Caki2 (cell line): ENCODE data around the gene CDX1. TPM values are rescaled to one million over a fixed set of nuclear protein-coding genes. Genes with fewer than 3 reads are reported as not detected.
A peak's percentile ranks its signal among the peaks of the same experiment; 100 is the strongest.

ENCODE experiments used
- DNase-seq: peaks from one replicate; pipeline ENCODE4 v3.0.0-alpha.2; 2015; ENCODE audit warnings: low read depth
- in situ Hi-C: cut with HindIII; loops from 2 replicates; pipeline ENCODE4 v1.10.0; 2016; ENCODE audit warnings: low sequenced_read_pairs, low pct_unique_long_range_greater_than_20kb, mixed read lengths
- total RNA-seq: library from RNA; depleted of rRNA; stranded (reverse); fragments of >200 nt; shearing (Covaris generic); gene quantifications from 2 replicates; pipeline ENCODE4 v1.2.3, GENCODE V29; 2014; ENCODE audit warnings: low replicate concordance

CDX1 gene
- total RNA-seq, 1 experiment from 2014 or later = not detected

DNA sequence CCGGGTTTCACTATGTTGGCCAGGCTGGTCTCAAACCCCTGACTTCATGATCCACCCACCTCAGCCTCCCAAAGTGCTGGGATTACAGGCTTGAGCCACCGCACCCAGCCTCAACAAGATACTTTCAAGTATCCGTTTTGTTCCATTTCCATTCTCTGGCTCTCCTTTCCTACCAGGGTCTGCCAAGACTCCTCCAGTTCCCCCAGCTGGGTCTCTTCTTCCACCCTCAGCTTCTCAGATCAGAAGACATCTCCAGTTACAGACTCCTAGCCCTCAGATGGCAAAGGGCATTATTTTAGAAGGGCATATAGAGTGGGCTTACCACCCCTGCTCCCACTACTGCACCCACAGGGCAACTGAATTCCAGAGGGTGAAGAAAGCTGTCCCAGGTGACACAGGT, 9.4 kb upstream of the CDX1 start:
- no peak for DNase-seq
- in situ Hi-C loops = no loop called here

DNA sequence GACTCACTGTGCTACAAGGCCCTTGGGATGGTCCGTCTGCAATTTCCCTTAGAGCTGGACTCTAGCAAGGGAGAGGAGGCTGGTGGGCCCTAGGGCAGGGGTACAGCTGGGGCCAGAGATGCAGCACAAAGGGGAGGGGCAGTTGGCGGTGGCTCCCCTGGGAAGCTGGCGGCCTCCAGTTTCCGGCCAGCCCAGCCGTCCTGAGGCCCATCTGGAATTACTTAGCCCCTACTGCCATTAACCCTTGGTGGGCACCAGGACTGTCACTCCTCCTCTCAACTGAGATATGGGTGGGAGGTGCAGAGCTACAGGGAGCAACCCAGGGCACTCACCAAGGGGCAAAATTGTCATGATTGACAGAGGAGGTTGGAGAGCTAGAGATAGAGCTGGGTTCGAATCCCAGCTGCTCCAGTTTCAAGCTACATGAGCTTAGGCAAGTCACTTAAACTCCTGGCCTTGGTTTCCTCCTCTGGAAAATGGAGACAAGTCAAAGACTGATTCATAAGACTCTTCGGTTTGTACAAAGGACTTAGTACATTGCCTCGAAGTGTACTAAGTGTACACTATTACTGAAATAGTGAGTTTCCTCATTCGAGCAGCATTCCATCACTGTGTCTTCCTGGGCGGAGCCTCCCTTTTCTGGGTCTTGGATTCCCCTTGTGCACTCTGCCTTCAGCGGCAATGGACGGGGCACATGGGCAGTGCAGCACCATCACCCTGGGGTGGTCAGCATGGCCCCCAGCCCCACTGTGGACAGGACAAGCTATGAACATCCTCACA, 8.2 kb upstream of the CDX1 start:
- no peak for DNase-seq
- in situ Hi-C loops = no loop called here

DNA sequence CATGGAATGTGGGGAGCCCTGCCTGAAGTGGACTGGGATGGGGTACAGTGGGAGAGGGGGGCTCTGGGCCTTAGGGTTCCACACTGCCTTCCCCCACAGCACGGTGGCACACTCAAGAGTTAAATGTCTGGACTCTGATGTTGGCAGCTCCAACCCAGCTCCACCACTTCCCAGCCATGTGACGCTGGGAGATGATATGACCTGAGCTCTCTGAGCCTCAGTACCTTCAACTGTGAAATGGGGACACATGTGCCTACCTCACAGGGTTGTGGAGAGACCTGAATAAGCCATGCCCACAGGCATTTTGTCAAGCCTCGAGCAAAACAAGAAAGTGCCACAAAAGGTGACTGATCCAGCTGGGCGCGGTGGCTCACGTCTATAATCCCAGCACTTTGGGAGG, 7.5 kb upstream of the CDX1 start:
- no peak for DNase-seq
- in situ Hi-C loops = no loop called here

DNA sequence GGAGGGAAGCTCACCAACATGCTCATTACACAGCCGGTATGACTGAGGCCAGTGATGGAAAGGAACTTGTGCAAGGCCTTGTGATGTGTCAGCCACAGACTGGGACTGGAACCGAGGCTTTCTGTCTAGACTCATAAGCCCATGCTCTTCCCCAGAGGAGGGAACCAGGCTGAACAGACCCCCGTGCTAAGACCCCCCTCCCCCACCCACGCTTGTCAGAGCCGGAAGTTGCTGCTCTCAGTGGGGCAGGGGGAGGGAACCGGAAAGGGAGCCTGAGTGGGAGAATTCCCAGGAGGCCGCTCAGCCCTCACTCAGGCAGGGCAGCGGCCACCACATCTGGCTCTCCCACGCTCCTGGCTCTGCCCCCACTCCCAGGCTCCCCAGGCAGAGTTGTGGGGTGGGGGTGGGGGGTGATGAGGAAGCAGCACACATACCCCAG, 6.8 kb upstream of the CDX1 start:
- in situ Hi-C loops = no loop called here

DNA sequence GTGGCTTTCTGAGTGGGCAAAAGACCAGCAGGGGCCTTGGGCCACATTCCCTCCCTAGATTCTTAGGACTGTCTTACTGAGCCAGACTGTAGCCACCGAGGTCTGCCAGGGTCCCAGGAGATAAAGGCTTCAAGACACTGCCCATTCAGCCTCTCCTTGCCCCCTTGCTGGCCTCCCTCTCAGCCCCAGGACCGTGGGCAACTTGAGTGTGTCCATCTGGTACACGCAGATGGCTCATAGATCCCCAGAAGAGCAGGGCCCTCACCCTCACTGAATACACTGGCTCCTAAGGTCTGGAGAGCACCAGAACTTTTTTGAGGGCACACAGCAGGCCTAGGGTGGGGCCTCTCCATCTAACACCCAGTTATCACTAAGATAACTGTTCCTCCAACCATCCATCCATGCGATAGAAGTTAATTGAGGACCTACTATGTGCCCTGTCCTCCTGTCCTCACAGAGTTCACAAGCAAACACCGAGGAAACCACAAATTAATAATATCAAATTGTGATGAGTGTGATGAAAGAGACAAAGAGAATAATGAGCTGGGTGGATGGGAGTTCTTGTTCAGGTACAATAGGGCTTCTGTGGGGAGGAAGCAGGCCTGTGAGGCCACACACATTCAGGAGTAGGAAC, 6.0 kb upstream of the CDX1 start:
- DNase-seq = no peak
- in situ Hi-C loops = no loop called here

More for the DNA sequence above, 6.8 kb upstream of the CDX1 start:
- no peak for DNase-seq

DNA sequence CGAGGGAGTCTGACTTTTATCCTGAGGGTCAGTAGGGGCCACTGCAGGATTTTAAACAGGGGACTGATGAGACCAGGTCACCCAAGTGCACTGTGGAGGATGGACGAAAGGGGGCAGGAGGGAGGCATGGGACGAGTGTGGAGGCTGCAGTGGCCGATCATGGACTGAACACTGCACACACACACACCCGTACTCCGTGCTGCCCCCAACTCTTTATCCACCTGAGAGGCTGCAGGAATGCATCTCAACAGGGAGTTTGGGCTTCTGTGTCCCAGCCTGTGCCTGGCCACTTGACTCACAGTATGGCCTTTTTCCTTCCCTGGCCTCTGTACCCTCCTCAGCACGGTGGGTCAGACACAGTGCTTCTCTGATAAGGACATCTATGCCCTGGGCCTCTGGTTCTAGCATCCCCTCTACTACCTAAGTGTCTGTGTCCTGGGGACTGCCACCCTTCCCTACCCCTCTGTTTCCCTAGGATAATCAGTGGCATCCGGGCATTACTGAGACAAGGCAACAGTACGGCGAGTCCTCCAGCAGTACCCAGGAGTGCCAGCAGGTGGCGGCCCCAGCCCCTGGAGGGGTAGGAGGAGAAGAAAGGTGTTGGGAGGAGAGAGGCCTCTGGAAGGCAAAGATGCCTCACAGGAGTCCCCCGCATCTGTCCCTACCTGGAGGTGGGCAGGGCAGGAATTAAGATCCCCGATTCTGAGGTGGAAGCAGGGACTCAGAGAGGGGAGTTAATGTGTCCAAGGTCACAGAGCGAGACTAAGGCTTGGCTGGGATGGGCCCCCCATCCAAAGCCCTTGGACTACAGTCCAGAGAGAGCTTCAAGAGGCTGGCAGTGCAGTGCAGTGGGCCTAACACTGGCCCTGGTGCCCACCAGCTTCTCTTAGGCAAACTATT, 5.1 kb upstream of the CDX1 start:
- in situ Hi-C loops = no loop called here
- peak; percentile 60 for DNase-seq

DNA sequence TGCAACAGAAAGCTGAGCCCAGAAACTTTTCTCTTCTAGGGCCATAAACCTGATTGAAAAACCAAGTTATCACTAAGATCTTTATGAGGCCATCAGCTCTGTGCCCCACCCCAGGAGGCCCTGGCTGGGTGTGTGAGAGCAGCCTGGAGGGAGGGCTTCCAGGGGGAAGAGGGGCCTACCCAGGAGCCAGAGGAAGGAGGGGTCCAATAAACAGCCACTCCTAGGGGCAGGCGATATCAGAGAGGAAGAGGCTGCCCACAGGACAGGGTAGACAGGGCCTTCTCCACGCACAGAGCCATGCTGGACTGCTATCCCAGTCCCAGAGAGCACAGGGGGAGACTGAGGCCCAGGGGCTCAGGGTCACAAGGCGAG, 4.5 kb upstream of the CDX1 start:
- in situ Hi-C loops = no loop called here
- DNase-seq = no peak

DNA sequence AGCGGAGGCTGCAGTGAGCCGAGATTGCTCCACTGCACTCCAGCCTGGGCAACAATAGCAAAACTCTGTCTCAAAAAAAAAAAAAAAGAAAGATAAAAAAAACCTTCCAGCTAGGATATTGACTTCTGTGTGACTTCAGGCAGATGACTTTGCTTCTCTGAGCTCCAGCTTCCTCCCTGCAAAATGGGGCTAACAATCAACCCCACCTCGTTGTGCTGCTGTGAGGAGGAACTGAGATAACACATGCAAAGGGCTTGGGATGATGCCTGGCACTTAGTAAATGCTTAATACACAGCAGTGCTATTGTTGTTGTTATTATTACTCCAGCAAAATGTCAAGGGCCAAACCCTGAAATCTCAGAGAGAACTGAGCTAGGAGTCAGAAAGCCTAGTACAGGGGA, 3.5 kb upstream of the CDX1 start:
- in situ Hi-C loops = no loop called here

DNA sequence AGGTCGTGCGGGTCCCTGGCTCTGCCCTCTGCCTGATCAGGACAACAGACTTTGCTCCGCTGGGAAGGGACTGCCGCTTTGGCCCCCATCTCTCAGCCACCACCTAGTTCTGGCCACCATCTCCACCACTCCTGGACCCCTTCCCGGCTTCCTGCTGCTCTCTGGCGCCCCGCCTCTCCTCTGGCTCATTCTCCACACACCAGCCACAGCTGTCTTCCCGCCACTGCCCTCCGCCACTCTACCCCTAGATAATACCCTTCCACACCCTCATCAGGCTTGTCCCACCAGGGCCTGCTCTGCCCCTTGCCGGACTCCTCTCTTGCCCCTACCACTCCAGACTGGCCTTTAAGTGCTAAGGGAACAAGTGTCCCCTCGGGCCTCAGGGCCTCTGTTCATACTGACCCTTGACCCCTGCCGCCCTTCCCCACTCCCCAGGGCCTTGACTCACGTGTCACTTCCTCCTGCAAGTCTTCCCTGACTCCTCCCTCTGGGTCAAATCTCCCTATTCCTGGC, 3.0 kb upstream of the CDX1 start:
- no peak for DNase-seq
- in situ Hi-C loops = no loop called here

More for the DNA sequence above, 3.5 kb upstream of the CDX1 start:
- DNase-seq = no peak

DNA sequence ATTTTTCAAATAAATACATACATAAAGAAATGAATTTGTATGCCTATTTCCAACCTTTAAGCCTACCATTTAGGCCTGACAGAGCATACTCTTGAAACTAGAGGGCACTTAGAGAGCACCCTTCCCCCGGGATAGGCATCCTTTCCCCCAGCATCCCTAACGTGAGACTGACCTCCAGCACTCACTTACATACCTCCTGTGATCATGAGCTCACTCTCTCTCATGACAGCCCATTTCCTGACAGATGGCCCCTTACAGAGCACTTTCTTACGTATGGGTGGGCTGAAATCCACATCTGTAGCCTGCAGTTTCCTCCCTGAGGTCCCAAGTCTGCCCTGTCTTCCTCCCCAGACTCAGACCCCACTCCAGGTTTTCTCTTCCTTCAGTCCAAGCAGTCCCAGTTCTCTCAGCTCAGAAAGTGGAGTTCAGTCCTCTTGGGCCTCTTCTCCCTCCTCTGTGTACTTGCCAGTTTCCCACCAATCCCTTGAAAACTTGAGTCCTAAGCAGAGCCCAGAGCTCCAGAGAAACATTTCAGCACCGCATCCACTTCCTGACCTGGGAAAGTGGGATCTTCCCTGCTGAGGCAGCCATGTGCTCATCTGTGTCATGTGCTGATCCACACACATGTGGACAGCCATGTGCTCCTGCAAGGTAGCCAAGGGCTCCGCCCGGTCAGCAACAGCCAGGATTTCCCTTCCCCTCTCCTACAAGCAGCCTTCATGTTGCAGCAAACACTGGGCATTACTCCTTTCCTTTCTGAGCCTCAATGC, 2.2 kb upstream of the CDX1 start:
- in situ Hi-C loops = no loop called here
- DNase-seq = no peak

DNA sequence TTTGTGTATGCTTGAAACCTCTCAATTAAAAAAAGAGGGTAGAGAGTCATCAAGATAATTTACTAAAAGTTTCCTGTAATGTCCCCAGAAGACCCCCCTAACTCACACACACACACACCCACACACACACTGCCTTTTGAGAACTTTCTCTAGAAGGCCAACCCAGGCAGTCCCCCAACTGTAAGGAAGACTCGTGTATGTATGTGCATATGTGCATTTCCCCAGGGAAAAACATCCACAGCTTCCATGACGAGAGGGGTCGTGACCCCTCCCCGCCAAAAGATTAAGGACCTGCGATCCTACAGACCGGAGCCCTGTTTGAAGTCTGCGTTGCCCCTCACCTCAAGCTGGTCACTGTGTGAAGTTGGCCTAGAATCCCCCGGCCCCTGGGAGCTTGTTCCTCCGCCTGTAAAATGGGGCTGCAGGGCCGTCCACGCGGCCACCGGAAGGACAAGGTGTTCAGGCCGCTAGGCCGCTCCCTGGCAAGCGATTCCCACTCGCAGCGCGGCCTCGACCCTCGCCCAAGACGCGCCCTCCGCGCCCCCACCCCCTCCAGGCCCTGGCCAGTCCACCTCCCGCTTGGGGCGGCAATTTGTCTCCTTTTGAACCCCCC, 435 bp upstream of the CDX1 start:
- in situ Hi-C loops = no loop called here
- DNase-seq = no peak

DNA sequence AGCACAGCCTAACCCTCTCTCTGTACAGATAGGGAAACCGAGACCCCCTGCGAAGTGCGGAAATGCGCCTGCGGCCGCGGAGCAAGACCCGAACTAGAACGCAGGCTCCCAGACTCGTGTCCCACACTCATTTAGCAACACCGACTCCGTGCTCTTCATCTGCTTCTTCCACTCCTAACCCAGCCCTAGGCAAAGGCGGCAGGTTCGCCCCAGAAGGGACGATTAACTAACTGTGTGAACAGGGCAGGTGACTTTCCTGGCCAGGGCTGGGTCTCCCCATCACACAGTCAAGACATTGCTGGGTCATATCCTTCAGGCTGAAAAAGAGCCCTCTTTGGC, 903 bp downstream of the CDX1 start:
- DNase-seq = no peak
- in situ Hi-C loops = no loop called here

DNA sequence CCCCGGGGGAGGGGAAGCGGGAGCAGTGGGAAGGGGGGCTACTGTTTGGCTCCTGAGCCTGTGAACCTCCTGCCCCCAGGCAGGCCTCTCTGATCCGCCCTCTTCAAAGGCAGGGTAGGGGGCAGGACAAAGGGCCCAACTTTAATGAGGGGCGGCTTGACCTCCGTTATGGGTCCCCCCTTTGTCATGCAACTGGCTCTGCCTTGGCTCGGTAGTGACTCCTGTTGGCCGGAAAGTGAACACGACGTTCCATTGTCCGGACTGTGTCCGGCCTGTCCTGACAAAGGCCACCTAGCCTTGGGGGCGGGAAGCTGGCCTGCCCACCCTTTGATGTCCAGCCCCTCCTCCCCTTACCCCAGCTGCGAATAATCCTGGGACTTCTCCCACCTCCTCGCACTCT, 1.3 kb downstream of the CDX1 start:
- DNase-seq = no peak
- in situ Hi-C loops = no loop called here

DNA sequence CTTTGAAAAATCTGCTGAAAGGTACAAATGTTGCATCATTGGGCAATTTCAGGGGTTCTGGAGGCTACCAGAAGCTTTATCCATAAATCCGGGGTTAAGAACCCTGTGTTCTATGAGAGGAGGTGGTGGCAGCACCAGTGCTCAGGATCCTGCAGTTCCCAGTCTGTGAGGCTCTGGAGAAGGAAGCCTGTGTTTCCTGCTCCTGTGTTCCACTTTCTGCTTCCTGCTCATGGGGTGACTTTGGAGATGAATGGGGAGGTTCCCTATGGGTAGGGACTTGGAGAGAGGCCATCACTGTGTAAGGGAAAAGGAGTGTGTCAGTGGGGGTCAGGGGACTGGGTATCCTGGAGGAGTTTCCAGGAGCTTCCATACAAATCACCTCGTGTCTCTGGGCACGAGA, 2.3 kb downstream of the CDX1 start:
- in situ Hi-C loops = no loop called here
- DNase-seq = no peak

DNA sequence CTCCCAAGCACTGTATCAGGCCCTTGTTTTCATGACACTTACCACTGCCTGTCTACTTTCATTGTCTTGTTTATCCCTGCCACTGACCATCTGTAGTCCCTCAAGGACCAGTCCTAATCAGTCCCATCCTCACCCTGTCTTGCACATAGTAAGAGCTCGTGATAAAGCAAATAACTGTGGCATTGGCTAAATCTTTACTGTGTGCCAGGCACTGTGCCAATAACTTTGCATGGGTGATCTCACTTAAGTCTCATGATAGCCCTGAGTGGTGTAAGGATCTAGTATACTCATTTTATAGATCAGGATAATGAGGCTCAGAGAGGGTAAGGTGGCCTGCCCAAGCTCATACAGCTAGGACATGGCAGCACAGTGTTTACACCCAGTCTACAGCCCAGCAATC, 5.6 kb downstream of the CDX1 start:
- DNase-seq = no peak
- in situ Hi-C loops = no loop called here

DNA sequence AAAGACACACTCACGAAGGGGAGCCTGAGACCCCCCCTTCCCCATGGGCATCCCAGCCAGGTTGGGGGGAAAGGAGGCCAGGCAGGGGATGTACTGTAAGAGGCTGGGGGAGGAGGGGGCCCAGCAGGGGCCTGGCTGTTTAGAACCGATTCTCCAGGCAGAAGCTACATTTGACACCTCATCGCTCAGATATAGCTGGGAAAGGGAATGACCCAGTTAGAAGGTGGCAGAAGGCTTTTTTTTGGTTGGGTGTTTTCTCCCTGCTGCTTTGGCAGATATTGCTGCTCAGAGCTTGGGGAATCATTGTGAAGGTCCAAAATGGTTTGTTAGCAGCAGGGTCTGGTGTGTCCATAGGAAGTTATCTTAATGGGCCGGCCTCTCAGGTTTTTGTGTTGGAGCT, 6.0 kb downstream of the CDX1 start:
- no peak for DNase-seq
- in situ Hi-C loops = no loop called here

DNA sequence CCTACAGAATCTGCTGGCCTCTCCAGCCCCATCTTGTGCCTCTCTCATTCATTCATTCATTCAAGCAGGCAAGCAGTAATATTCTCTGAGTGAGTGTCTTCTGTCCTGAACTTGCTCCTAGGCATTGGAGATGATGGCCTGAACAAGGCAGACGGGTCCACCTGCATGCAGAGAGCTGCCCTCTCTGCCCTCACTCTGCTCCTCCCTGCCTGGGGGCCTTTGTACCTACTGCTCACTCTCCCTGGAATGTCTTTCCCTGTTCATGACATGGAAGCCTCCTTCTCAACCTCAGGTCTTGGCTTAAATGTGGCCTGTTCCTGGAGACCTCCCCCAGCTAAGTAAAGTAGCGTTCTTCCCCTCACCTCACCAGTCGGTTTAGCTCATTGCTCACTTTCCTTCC, 6.6 kb downstream of the CDX1 start:
- DNase-seq = no peak
- in situ Hi-C loops = no loop called here

DNA sequence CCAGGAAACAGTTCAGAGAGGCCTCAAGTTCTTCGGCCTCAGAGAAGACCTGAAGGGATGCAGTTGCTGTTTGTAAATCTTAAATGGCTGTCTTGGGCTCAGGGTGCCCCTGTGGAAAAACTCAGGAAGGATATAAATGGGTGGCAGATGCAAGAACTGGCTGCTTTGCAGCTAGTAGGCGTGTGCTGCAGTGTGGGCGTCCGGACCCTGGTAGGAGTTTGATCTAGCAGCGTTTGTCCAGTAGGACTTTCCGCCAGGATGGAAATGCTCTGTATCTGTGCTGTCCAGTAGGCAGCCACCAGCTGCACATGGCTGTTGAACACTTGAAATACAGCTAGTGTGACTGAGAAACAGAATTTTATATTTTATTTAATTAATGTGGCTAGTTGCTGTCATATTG, 7.7 kb downstream of the CDX1 start:
- no peak for DNase-seq
- in situ Hi-C loops = no loop called here
